Prostate gland (tissue), 2 donors: ENCODE measurements around the gene IL36RN. TPM values are rescaled to one million over a fixed set of nuclear protein-coding genes. Genes with fewer than 3 reads are reported as not detected.

ENCODE experiments used
- DNase-seq: peaks from one replicate; pipeline ENCODE4 v3.0.0-alpha.2; 2019; ENCODE audit warnings: low spot score
- H3K27ac ChIP-seq, 2 donors: fragments of 200-600 bp; sonication (generic); 2 replicates each; pipeline ENCODE4 v1.5.1; 2017 to 2019
- H3K27me3 ChIP-seq: fragments of 200-600 bp; sonication (generic); replicated peaks from 2 replicates; pipeline ENCODE4 v1.5.1; 2019; ENCODE audit not compliant: insufficient read depth
- H3K36me3 ChIP-seq, 2 donors: fragments of 200-600 bp; sonication (generic); 1 replicate in 1 of 2; 2 replicates in 1 of 2; pipeline versions ENCODE4 v1.5.1 to v1.8.1; 2017 to 2019
- H3K4me1 ChIP-seq: fragments of 200-600 bp; sonication (generic); replicated peaks from 2 replicates; pipeline ENCODE4 v1.5.1; 2019
- H3K4me3 ChIP-seq, 2 donors: fragments of 200-600 bp; sonication (generic); 2 replicates each; pipeline ENCODE4 v1.5.1; 2017 to 2019
- H3K9me3 ChIP-seq: fragments of 200-600 bp; sonication (generic); 2 replicates; pipeline ENCODE4 v1.5.1; 2017
- CTCF ChIP-seq, 4 experiments: fragments of 200-600 bp in 2 of 4; fragments of 450-650 bp in 2 of 4; sonication (generic) in 2 of 4; IDR thresholded peaks; 1 replicate in 3 of 4; 2 replicates in 1 of 4; pipeline ENCODE4 v1.5.1; 2016 to 2019; ENCODE audit warnings: antibody characterized with exemption in 4 of 4, mild to moderate bottlenecking in 2 of 4, moderate library complexity in 2 of 4
- POLR2A ChIP-seq: fragments of 450-650 bp; IDR thresholded peaks from one replicate; pipeline ENCODE4 v1.6.1; 2016; ENCODE audit warnings: antibody characterized with exemption, mild to moderate bottlenecking
- POLR2AphosphoS5 ChIP-seq: sonication (generic); formaldehyde crosslinking; IDR thresholded peaks from one replicate; pipeline ENCODE4 v1.6.1; 2017; ENCODE audit warnings: antibody characterized with exemption
- WGBS: methylation state at CpG from one replicate; pipeline ENCODE4 v1.1.5; 2018; 5-methylcytosine and 5-hydroxymethylcytosine counted together
- intact Hi-C: fragments of 100-400 bp; cut with DNase I; formaldehyde crosslinking; loops from one replicate; pipeline ENCODE4 v1.14.2; 2022
- total RNA-seq, 2 donors: library from RNA; depleted of rRNA; stranded (reverse); fragments of >200 nt; gene quantifications; one replicate each; pipeline ENCODE4 v1.1.0, GENCODE V29; 2016

Gene IL36RN
- not detected for total RNA-seq

GRCh38 chr2:113058998-113059960 lies at the start of gene IL36RN:
TSS of gene IL36RN (plus strand) at chr2:113059198. CDS start at chr2:113059439, 241 bp downstream.
- Histone ChIP-seq H3K27ac (no peak within 1 kb of the TSS), H3K9me3 (no peaks in the 10 kb centered on the region), H3K36me3 (no peaks in the 10 kb centered on the region), H3K27me3 (no peaks in the 10 kb centered on the region), H3K4me3 (no peak within 1 kb of the TSS), H3K4me1 (no peaks in the 10 kb centered on the region)
- TF ChIP-seq POLR2AphosphoS5 (no peak), CTCF (IDR thresholded peaks at IDR 0.05) (no peak), POLR2A (no peak)
- intact Hi-C loops, result no loop called here
- no peak for DNase-seq
- WGBS, result 86% methylated on average over 15 of the region's 15 CpGs

GRCh38 chr2:113009622-113010021 lies 49.4 kb upstream of the IL36RN start:
- TF ChIP-seq POLR2A, result no peak
- no peak for TF ChIP-seq CTCF (IDR thresholded peaks at IDR 0.05)
- TF ChIP-seq POLR2AphosphoS5, result no peak
- no peaks in the 10 kb centered on the region for H3K9me3 ChIP-seq
- 73% methylated on average over 1 of the region's 1 CpG for WGBS
- H3K27me3 ChIP-seq, result no peaks in the 10 kb centered on the region
- intact Hi-C loops, result no loop called here
- H3K27ac ChIP-seq, result no peak overlapping the region
- no peak for DNase-seq
- no peak overlapping the region for H3K4me3 ChIP-seq
- no peaks in the 10 kb centered on the region for H3K4me1 ChIP-seq
- H3K36me3 ChIP-seq, result no peaks in the 10 kb centered on the region

- no peak overlapping the region for H3K4me3 ChIP-seq
- 48% methylated on average over 2 of the region's 2 CpGs for WGBS
These were observed 48.9 kb upstream of the IL36RN start for GRCh38 chr2:113010088-113010487.

GRCh38 chr2:113011108-113011507 lies 47.9 kb upstream of the IL36RN start:
- Histone ChIP-seq H3K36me3 (no peaks in the 10 kb centered on the region), H3K27ac (no peak overlapping the region), H3K4me1 (no peaks in the 10 kb centered on the region), H3K4me3 (no peak overlapping the region), H3K9me3 (no peaks in the 10 kb centered on the region), H3K27me3 (no peaks in the 10 kb centered on the region)
- 90% methylated on average over 1 of the region's 1 CpG for WGBS
- intact Hi-C loops, result no loop called here
- TF ChIP-seq POLR2A, result no peak
- TF ChIP-seq CTCF (IDR thresholded peaks at IDR 0.05), result no peak
- no peak for TF ChIP-seq POLR2AphosphoS5
- DNase-seq, result no peak

More at GRCh38 chr2:113010088-113010487, 48.9 kb upstream of the IL36RN start:
- Histone ChIP-seq H3K27me3 (no peaks in the 10 kb centered on the region), H3K9me3 (no peaks in the 10 kb centered on the region), H3K4me1 (no peaks in the 10 kb centered on the region), H3K27ac (no peak overlapping the region), H3K36me3 (no peaks in the 10 kb centered on the region)
- no peak for TF ChIP-seq POLR2A
- TF ChIP-seq POLR2AphosphoS5, result no peak
- TF ChIP-seq CTCF (IDR thresholded peaks at IDR 0.05), result no peak
- DNase-seq, result no peak
- intact Hi-C loops, result no loop called here
